Nephron (organoid): ENCODE results near the gene ABLIM3.

ENCODE experiments used
- H3K27ac Mint-ChIP-seq, 3 experiments: 2 replicates each; pipeline ENCODE4 v1.8.0; 2020; ENCODE audit warnings: mixed read lengths in 3 of 3, mild to moderate bottlenecking in 2 of 3, moderate library complexity in 1 of 3
- H3K27me3 Mint-ChIP-seq: 2 replicates; pipeline ENCODE4 v1.8.0; 2021; ENCODE audit warnings: low read depth, mild to moderate bottlenecking, moderate library complexity, mixed read lengths
- H3K36me3 Mint-ChIP-seq: 2 replicates; pipeline ENCODE4 v1.8.0; 2020; ENCODE audit warnings: low read depth, mixed read lengths
- H3K4me1 Mint-ChIP-seq: 2 replicates; pipeline ENCODE4 v1.8.0; 2020; ENCODE audit warnings: mixed read lengths
- H3K4me3 Mint-ChIP-seq, 3 experiments: 2 replicates each; pipeline ENCODE4 v1.8.0; 2020; ENCODE audit warnings: mild to moderate bottlenecking in 3 of 3, mixed read lengths in 3 of 3, moderate library complexity in 2 of 3
- H3K9me3 Mint-ChIP-seq: 2 replicates; pipeline ENCODE4 v1.8.0; 2020; ENCODE audit warnings: mixed read lengths
- TF ChIP-seq, protein P1 (sequence below), 3 experiments: fragments of 200-600 bp; sonication (generic); IDR thresholded peaks; one replicate each; pipeline ENCODE4 v1.5.0; 2021; ENCODE audit warnings: antibody characterized with exemption in 3 of 3; ENCODE audit not compliant: unreplicated experiment in 3 of 3

The ABLIM3 gene

DNA sequence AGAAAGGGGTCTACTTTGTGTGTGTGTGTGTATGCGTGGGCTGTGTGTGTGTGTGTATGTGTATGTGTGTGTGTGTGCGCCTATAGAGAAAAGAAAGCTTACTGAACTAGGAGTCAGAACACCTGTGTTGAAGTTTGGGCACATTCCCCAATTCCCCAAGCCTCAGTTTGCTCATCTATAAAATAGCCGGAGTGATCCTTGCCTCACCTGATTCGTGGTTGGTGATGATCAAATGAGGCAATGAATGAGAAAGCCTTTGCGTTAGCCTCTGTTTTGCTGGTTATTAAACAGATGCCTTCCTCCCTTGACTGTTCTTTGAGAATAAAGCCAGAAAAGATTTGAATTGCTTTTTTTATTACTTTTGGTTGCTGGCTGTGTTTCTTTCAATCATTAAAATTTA is 20.6 kb downstream of the ABLIM3 start:
- peaks cover 13% of the 10 kb centered on the region for H3K4me1 Mint-ChIP-seq
- no peaks in the 10 kb centered on the region for H3K36me3 Mint-ChIP-seq
- TF ChIP-seq, protein P1, sequence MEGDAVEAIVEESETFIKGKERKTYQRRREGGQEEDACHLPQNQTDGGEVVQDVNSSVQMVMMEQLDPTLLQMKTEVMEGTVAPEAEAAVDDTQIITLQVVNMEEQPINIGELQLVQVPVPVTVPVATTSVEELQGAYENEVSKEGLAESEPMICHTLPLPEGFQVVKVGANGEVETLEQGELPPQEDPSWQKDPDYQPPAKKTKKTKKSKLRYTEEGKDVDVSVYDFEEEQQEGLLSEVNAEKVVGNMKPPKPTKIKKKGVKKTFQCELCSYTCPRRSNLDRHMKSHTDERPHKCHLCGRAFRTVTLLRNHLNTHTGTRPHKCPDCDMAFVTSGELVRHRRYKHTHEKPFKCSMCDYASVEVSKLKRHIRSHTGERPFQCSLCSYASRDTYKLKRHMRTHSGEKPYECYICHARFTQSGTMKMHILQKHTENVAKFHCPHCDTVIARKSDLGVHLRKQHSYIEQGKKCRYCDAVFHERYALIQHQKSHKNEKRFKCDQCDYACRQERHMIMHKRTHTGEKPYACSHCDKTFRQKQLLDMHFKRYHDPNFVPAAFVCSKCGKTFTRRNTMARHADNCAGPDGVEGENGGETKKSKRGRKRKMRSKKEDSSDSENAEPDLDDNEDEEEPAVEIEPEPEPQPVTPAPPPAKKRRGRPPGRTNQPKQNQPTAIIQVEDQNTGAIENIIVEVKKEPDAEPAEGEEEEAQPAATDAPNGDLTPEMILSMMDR (IDR thresholded peaks at IDR 0.05; ENCODE audit: unreplicated experiment in 3 of 3), result no peak
- no peaks in the 10 kb centered on the region for H3K9me3 Mint-ChIP-seq
- H3K27ac Mint-ChIP-seq, result peak overlapping the region; percentile 32 to 70 (median 56)
- no peak overlapping the region for H3K4me3 Mint-ChIP-seq
- no peaks in the 10 kb centered on the region for H3K27me3 Mint-ChIP-seq

DNA sequence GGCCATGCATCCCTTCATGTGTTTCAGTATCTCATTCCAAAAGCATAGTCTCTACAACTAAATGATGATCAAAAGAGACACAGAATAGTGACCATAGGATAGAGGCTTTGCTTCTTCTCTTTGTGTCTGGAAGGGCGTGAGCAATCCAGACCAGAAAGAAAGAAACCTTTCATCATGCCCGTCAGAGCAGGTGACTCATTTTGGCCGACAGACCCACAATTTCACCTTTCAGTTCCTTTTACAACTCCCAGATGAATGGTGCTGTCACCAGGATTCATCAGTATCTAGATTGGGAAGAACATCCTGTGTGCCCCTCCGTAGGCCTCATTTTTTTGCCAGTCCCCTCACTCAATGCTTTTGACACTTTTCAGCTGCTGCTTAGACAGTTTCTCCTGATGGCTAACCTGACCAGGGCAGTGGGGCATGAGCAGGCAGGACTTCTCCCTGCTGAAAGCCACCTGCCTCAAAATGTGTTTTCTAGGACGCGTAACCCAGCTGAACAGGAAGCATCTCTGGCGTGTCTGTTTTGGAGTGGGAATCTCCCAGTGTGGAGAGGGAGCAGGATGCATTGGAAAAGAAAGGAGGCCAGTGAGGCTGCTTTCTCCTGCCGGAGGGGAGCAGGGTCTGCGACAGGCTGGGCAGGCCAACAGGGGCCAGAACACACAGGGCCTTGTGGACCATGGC is 21.2 kb downstream of the ABLIM3 start:
- Mint-ChIP-seq H3K4me1 (peaks cover 14% of the 10 kb centered on the region), H3K27ac (no peak overlapping the region), H3K4me3 (no peak overlapping the region), H3K9me3 (no peaks in the 10 kb centered on the region), H3K36me3 (no peaks in the 10 kb centered on the region), H3K27me3 (no peaks in the 10 kb centered on the region)
- TF ChIP-seq, protein P1 (IDR thresholded peaks at IDR 0.05; ENCODE audit: unreplicated experiment in 3 of 3), result no peak

DNA sequence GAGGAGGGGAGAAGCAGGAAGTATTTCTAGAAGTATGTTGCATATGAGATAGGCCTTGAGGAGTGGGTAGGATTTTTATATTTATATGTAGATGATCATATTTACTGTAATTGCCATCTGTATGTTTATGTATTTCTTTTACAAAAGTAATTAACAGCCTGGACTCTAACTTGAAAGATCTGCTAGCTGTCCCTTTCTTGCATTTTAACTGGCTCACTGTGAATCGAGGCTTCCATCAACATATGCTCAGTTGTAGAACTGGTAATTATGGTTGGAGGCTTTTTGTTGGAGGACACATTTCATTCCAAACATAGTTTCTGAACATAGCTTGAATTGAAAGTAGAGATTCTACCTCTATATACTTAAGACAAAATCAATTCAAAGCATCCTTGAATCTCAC is 23.4 kb downstream of the ABLIM3 start:
- TF ChIP-seq, protein P1 (IDR thresholded peaks at IDR 0.05; ENCODE audit: unreplicated experiment in 3 of 3), result no peak
- Mint-ChIP-seq H3K27me3 (no peaks in the 10 kb centered on the region), H3K27ac (no peak overlapping the region), H3K9me3 (no peaks in the 10 kb centered on the region), H3K36me3 (no peaks in the 10 kb centered on the region), H3K4me1 (peaks cover 18% of the 10 kb centered on the region), H3K4me3 (no peak overlapping the region)

DNA sequence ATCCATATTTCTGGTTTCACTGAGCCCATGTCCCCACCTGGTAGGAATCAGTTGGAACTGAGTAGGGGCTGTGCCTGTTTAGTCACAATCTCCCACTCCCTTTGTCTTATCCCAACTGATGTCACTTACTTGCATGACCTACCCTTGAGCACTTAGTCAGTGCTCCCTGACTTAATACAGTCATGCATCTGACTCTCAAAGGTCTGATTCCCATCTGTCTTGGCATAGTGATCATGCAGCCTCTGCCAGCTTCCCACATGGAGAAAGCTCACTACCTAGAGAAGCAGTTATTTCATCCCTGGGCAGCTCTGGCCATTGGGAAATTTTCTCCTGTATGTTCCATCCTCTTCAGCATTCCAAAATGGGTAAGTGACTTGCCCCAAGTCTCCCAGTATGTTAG is 24.8 kb downstream of the ABLIM3 start:
- Mint-ChIP-seq H3K4me3 (no peak overlapping the region), H3K9me3 (no peaks in the 10 kb centered on the region), H3K27me3 (no peaks in the 10 kb centered on the region), H3K4me1 (peaks cover 17% of the 10 kb centered on the region), H3K36me3 (no peaks in the 10 kb centered on the region), H3K27ac (no peak overlapping the region)
- TF ChIP-seq, protein P1 (IDR thresholded peaks at IDR 0.05; ENCODE audit: unreplicated experiment in 3 of 3), result no peak

DNA sequence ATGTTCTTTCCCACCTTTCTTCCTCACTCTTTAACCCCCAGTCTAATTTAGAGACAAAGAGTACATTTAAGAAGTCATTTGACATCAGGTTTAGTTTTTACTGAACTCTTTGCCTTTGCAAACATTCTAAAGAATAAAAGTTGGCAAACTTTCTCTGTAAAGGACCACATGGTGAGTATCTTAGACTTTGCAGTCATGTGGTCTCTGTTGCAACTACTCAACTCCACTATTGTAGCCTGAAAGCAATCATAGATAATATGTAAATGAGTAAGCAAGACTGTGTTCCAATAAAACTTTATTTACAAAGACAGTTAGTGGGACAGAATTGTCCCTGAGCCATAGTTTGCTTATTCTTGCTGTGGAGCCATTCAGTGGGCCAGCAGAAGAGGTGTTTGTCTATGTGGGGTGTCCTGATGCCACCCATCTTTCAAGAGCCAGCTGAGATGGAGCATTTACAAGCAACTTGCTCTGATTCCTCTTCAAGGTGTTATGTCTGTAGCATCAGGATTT is 25.4 kb downstream of the ABLIM3 start:
- Mint-ChIP-seq H3K36me3 (no peaks in the 10 kb centered on the region), H3K27me3 (no peaks in the 10 kb centered on the region), H3K9me3 (no peaks in the 10 kb centered on the region), H3K4me3 (no peak overlapping the region), H3K4me1 (peaks cover 11% of the 10 kb centered on the region), H3K27ac (no peak overlapping the region)
- TF ChIP-seq, protein P1 (IDR thresholded peaks at IDR 0.05; ENCODE audit: unreplicated experiment in 3 of 3), result no peak
